HCT116 (cell line): Measurements from ENCODE around the gene NEK7.

Source experiments
- EZH2 ChIP-seq: fragments of 200-600 bp; sonication (generic); IDR thresholded peaks from 2 replicates; pipeline ENCODE4 v1.6.1; 2017; ENCODE audit warnings: antibody characterized with exemption, mixed run types
- TF ChIP-seq, protein P1 (sequence below), 3 experiments: fragments of 200-600 bp in 1 of 3; sonication (generic) in 1 of 3; IDR thresholded peaks in 2 of 3; conservative IDR thresholded peaks in 1 of 3; 2 replicates each; pipeline ENCODE4 v1.5.1; 2012 to 2017; ENCODE audit warnings: low read depth in 2 of 3, low read length in 2 of 3, antibody characterized with exemption in 1 of 3, borderline replicate concordance in 1 of 3, control low read depth in 1 of 3, mild to moderate bottlenecking in 1 of 3, mixed read lengths in 1 of 3, mixed run types in 1 of 3, moderate library complexity in 1 of 3; ENCODE audit not compliant: insufficient read depth in 1 of 3
- TF ChIP-seq, protein P2 (sequence below): IDR thresholded peaks from 2 replicates; pipeline ENCODE4 v1.6.1; 2012; ENCODE audit warnings: low read depth

DNA sequence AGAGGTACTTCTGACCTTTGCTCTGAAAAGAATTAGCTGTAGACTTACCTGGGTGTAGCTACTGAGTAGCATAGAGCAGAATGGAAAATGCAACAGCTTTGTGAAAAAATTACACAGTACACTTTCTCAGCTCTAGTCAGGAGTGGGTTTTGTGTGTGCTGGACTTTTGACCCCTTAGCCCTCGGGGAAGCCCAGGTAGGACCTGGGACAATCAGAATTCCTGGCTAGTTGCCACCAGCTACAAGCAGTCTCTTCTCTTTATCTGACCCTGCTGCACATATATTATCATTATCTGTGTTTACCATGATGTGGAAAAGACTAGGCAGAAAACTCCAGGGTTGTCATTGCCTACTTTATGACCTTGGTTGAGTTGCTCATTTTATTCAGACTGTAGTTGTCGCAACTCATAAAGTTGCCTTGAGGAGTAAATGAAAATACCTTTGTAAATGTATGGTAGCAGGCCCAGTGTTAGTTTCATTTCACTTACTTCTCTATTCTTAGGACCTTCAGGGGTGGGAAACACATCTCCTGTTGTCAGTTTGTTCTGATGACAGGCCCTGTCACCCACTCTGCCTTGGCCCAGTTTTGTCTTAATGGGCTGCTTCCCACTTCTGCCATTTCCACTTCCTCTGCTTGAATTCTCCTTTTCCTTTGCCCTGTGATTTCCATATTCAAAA lies 5.4 kb downstream of the NEK7 start:
- TF ChIP-seq, protein P1, sequence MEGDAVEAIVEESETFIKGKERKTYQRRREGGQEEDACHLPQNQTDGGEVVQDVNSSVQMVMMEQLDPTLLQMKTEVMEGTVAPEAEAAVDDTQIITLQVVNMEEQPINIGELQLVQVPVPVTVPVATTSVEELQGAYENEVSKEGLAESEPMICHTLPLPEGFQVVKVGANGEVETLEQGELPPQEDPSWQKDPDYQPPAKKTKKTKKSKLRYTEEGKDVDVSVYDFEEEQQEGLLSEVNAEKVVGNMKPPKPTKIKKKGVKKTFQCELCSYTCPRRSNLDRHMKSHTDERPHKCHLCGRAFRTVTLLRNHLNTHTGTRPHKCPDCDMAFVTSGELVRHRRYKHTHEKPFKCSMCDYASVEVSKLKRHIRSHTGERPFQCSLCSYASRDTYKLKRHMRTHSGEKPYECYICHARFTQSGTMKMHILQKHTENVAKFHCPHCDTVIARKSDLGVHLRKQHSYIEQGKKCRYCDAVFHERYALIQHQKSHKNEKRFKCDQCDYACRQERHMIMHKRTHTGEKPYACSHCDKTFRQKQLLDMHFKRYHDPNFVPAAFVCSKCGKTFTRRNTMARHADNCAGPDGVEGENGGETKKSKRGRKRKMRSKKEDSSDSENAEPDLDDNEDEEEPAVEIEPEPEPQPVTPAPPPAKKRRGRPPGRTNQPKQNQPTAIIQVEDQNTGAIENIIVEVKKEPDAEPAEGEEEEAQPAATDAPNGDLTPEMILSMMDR (IDR thresholded peaks at IDR 0.05 in 2 of 3, conservative IDR thresholded peaks at IDR 0.05 in 1 of 3; ENCODE audit: borderline replicate concordance in 1 of 3, insufficient read depth in 1 of 3, low read depth in 2 of 3, low read length in 2 of 3): no peak
- TF ChIP-seq, protein P2, sequence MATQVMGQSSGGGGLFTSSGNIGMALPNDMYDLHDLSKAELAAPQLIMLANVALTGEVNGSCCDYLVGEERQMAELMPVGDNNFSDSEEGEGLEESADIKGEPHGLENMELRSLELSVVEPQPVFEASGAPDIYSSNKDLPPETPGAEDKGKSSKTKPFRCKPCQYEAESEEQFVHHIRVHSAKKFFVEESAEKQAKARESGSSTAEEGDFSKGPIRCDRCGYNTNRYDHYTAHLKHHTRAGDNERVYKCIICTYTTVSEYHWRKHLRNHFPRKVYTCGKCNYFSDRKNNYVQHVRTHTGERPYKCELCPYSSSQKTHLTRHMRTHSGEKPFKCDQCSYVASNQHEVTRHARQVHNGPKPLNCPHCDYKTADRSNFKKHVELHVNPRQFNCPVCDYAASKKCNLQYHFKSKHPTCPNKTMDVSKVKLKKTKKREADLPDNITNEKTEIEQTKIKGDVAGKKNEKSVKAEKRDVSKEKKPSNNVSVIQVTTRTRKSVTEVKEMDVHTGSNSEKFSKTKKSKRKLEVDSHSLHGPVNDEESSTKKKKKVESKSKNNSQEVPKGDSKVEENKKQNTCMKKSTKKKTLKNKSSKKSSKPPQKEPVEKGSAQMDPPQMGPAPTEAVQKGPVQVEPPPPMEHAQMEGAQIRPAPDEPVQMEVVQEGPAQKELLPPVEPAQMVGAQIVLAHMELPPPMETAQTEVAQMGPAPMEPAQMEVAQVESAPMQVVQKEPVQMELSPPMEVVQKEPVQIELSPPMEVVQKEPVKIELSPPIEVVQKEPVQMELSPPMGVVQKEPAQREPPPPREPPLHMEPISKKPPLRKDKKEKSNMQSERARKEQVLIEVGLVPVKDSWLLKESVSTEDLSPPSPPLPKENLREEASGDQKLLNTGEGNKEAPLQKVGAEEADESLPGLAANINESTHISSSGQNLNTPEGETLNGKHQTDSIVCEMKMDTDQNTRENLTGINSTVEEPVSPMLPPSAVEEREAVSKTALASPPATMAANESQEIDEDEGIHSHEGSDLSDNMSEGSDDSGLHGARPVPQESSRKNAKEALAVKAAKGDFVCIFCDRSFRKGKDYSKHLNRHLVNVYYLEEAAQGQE: no peak
- TF ChIP-seq EZH2: no peak
